MM.1S (cell line): ENCODE results near the gene WBP1.

ENCODE experiments used
- DNase-seq: peaks from one replicate; pipeline ENCODE4 v3.0.0-alpha.2; 2015
- H2AFZ ChIP-seq: fragments of 300-600 bp; sonication (generic); 2 replicates; pipeline ENCODE4 v1.6.0; 2016; ENCODE audit warnings: antibody characterized with exemption, low read length
- H3F3A ChIP-seq: fragments of 300-600 bp; sonication (generic); 2 replicates; pipeline ENCODE4 v1.6.1; 2016; ENCODE audit warnings: mild to moderate bottlenecking, antibody characterized with exemption, low read length, moderate library complexity, mixed read lengths; ENCODE audit not compliant: insufficient read depth
- H3K27ac ChIP-seq: fragments of 300-600 bp; sonication (generic); 2 replicates; pipeline ENCODE4 v1.5.1; 2016; ENCODE audit warnings: mild to moderate bottlenecking, low read length
- H3K27me3 ChIP-seq: fragments of 300-600 bp; sonication (generic); replicated peaks from 2 replicates; pipeline ENCODE4 v1.6.0; 2016; ENCODE audit warnings: low read length; ENCODE audit not compliant: insufficient read depth
- H3K36me3 ChIP-seq: fragments of 300-600 bp; sonication (generic); replicated peaks from 2 replicates; pipeline ENCODE4 v1.6.1; 2016; ENCODE audit warnings: mild to moderate bottlenecking, low read length, mixed read lengths; ENCODE audit not compliant: insufficient read depth
- H3K4me1 ChIP-seq: fragments of 300-600 bp; sonication (generic); 2 replicates; pipeline ENCODE4 v1.6.1; 2016; ENCODE audit warnings: low read length, mixed read lengths
- H3K4me2 ChIP-seq: fragments of 300-600 bp; sonication (generic); 2 replicates; pipeline ENCODE4 v1.6.0; 2016; ENCODE audit warnings: low read depth, low read length
- H3K4me3 ChIP-seq: fragments of 300-600 bp; sonication (generic); 2 replicates; pipeline ENCODE4 v1.5.1; 2016; ENCODE audit warnings: low read length, mixed read lengths
- H3K79me2 ChIP-seq: fragments of 300-600 bp; sonication (generic); 2 replicates; pipeline ENCODE4 v1.6.1; 2016; ENCODE audit warnings: mixed run types, low read length, mixed read lengths
- H3K9ac ChIP-seq: fragments of 300-600 bp; sonication (generic); 2 replicates; pipeline ENCODE4 v1.6.1; 2016; ENCODE audit warnings: low read length, mixed read lengths
- H3K9me2 ChIP-seq: fragments of 300-600 bp; sonication (generic); replicated peaks from 2 replicates; pipeline ENCODE4 v1.6.1; 2016; ENCODE audit warnings: mild to moderate bottlenecking, low read length, mixed read lengths; ENCODE audit not compliant: insufficient read depth
- H3K9me3 ChIP-seq: fragments of 300-600 bp; sonication (generic); replicated peaks from 2 replicates; pipeline ENCODE4 v1.6.1; 2016; ENCODE audit warnings: mild to moderate bottlenecking, low read length, mixed read lengths; ENCODE audit not compliant: insufficient read depth
- H4K20me1 ChIP-seq: fragments of 300-600 bp; sonication (generic); 2 replicates; pipeline ENCODE4 v1.6.1; 2016; ENCODE audit warnings: mild to moderate bottlenecking, low read length, moderate library complexity, mixed read lengths; ENCODE audit not compliant: insufficient read depth
- EZH2 ChIP-seq: fragments of 300-600 bp; sonication (generic); optimal IDR thresholded peaks from 2 replicates; pipeline ENCODE3; 2017; ENCODE audit warnings: low read depth, mild to moderate bottlenecking, antibody characterized with exemption, low read length, mixed read lengths
- EZH2phosphoT487 ChIP-seq: fragments of 300-600 bp; sonication (generic); IDR thresholded peaks from 2 replicates; pipeline ENCODE4 v1.6.1; 2018; ENCODE audit warnings: antibody characterized with exemption, low read length
- TF ChIP-seq, protein P1 (sequence below): fragments of 300-600 bp; sonication (generic); IDR thresholded peaks from 2 replicates; pipeline ENCODE4 v1.5.1; 2016; ENCODE audit warnings: antibody characterized with exemption, low read length, mixed read lengths

Gene WBP1

DNA sequence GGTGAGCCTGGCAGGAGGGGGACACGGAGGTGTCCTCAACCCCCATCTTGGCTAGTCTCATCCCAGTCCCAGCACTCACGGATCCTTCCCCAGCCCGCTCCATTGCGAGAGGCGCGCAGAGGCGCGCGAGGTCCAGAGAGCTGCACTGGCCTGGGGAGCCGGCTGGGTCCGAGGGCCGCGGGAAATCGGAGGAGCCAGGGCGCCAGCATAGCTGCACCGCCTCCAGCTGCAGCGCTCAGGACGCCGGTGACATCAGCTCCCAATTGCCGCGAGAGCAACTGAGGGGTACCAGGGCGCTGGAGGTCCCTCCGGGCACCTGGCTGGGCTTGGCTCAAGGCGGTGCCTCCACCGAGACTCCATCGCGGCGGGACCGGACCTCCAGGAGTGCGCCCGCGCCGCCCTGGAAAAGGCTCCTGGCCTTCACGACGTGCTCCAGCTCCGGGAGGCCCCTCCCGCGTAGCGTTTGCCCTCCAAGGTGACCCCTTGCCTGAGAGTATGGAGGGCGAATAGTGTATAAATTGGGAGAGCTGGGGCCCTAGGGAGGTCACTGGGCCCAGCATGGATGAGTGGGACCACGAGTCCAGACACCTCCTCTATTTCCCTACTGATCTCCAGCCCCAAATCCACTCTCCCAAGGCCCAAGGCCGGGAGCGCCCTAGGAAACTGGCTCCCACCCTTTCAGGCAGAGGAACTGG is 22.0 kb upstream of the WBP1 start:
- Histone ChIP-seq H3K4me1 (peaks cover 5% of the 10 kb centered on the region), H4K20me1 (no peaks in the 10 kb centered on the region), H3K79me2 (no peaks in the 10 kb centered on the region), H3K9ac (no peak overlapping the region), H3K27me3 (peaks cover 6% of the 10 kb centered on the region), H3K27ac (no peak overlapping the region), H2AFZ (no peak overlapping the region), H3K4me3 (no peak overlapping the region), H3K9me2 (no peaks in the 10 kb centered on the region), H3K9me3 (no peaks in the 10 kb centered on the region), H3F3A (no peaks in the 10 kb centered on the region), H3K36me3 (no peaks in the 10 kb centered on the region), H3K4me2 (no peak overlapping the region)
- DNase-seq = no peak
- no peak for TF ChIP-seq EZH2
- TF ChIP-seq, protein P1, sequence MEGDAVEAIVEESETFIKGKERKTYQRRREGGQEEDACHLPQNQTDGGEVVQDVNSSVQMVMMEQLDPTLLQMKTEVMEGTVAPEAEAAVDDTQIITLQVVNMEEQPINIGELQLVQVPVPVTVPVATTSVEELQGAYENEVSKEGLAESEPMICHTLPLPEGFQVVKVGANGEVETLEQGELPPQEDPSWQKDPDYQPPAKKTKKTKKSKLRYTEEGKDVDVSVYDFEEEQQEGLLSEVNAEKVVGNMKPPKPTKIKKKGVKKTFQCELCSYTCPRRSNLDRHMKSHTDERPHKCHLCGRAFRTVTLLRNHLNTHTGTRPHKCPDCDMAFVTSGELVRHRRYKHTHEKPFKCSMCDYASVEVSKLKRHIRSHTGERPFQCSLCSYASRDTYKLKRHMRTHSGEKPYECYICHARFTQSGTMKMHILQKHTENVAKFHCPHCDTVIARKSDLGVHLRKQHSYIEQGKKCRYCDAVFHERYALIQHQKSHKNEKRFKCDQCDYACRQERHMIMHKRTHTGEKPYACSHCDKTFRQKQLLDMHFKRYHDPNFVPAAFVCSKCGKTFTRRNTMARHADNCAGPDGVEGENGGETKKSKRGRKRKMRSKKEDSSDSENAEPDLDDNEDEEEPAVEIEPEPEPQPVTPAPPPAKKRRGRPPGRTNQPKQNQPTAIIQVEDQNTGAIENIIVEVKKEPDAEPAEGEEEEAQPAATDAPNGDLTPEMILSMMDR = no peak
- no peak for TF ChIP-seq EZH2phosphoT487

GRCh38 chr2:74436848-74437695 is 21.2 kb upstream of the WBP1 start:
- Histone ChIP-seq H3K79me2 (no peaks in the 10 kb centered on the region), H3K9me2 (no peaks in the 10 kb centered on the region), H3K9ac (no peak overlapping the region), H3K27ac (no peak overlapping the region), H3K36me3 (no peaks in the 10 kb centered on the region), H2AFZ (no peak overlapping the region), H3F3A (no peaks in the 10 kb centered on the region), H3K27me3 (peaks cover 14% of the 10 kb centered on the region), H3K9me3 (no peaks in the 10 kb centered on the region), H3K4me2 (no peak overlapping the region), H3K4me3 (no peak overlapping the region), H3K4me1 (peaks cover 5% of the 10 kb centered on the region), H4K20me1 (no peaks in the 10 kb centered on the region)
- DNase-seq = no peak
- TF ChIP-seq EZH2phosphoT487 = no peak
- TF ChIP-seq, protein P1 = no peak
- no peak for TF ChIP-seq EZH2

GRCh38 chr2:74438248-74438647 is 20.0 kb upstream of the WBP1 start:
- Histone ChIP-seq H3K27me3 (peaks cover 18% of the 10 kb centered on the region), H3K4me2 (no peak overlapping the region), H3K4me3 (no peak overlapping the region), H3K9ac (no peak overlapping the region), H4K20me1 (no peaks in the 10 kb centered on the region), H3K9me2 (no peaks in the 10 kb centered on the region), H3K4me1 (peaks cover 5% of the 10 kb centered on the region), H3K79me2 (no peaks in the 10 kb centered on the region), H3K36me3 (no peaks in the 10 kb centered on the region), H3F3A (no peaks in the 10 kb centered on the region), H3K9me3 (no peaks in the 10 kb centered on the region), H3K27ac (no peak overlapping the region), H2AFZ (no peak overlapping the region)
- DNase-seq = no peak
- TF ChIP-seq, protein P1 = no peak
- TF ChIP-seq EZH2 = no peak
